Activated T-cell treated with anti-CD3 and anti-CD28 coated beads, Interleukin-2, amount 50 U/mL, for 4 hours (primary cell): ENCODE results near the gene PTPRS. TPM values are rescaled to one million over a fixed set of nuclear protein-coding genes. Genes with fewer than 3 reads are reported as not detected.
"Not testable (repeated sequence)": the region's sequence is repeated elsewhere in the genome, so short reads cannot be mapped to it uniquely, and the experiment has no call there.

Experiments used
- ATAC-seq, 2 donors: fragments of 200-7000 bp; cut with Tn5 transposase; one replicate each; pipeline ENCODE4 v1.10.0; 2021
- DNase-seq: peaks from one replicate; pipeline ENCODE4 v3.0.0-alpha.2; 2020
- H3K27me3 Mint-ChIP-seq: one replicate; pipeline ENCODE4 v1.8.0; 2021; ENCODE audit warnings: low read depth, mixed read lengths
- H3K36me3 Mint-ChIP-seq: one replicate; pipeline ENCODE4 v1.8.0; 2022; ENCODE audit warnings: mixed read lengths; ENCODE audit not compliant: insufficient read depth
- H3K4me1 Mint-ChIP-seq: one replicate; pipeline ENCODE4 v1.8.0; 2021; ENCODE audit warnings: low read depth, mixed read lengths
- H3K4me3 Mint-ChIP-seq: one replicate; pipeline ENCODE4 v1.8.0; 2021; ENCODE audit warnings: mild to moderate bottlenecking, moderate library complexity, mixed read lengths
- H3K9me3 Mint-ChIP-seq: one replicate; pipeline ENCODE4 v1.8.0; 2021; ENCODE audit warnings: mixed read lengths
- total RNA-seq, 3 donors: library from RNA; stranded (reverse); gene quantifications; one replicate each; pipeline ENCODE4 v1.2.1, GENCODE V29; 2021

Gene PTPRS
- total RNA-seq, 3 donors from 2014 or later, result 0.79 to 1.3 (median 0.92) TPM

DNA sequence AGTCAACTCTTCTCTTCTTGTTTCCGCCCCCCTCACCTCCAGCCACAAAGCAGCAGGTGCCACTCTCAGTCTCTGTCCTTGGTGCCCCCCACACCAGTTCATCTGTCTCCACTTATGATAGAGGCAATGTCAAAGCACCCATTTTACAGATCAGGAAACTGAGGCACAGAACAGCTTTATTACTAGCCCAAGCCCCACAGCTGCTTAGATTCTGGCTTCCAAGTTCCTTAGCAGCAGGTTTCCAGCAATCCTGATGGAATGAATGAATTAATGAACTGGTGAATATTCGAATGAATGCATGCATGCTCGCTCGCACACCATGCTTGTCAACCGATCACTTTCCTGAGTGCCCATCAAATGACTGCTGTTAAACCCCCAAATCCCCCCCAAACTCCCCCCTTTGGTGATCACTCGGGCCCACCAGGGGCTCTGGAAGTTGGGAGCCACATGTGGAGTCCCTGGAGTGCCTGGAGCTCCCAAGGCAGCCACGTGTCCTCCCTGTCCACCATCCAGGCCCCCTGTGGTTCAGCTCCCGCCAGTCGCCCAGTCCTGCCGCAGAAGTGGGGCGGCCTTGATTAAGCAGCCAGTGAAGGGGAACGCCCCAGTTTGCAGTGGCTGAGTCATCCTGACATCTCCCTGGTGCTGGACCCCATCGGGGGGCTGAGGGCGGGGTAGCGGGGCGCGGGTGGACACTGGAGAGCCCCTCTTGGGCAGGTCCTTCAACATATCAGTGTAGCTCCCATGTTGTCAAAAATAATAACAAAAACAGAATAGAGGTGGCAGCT is 6.8 kb downstream of the PTPRS start:
- peaks cover 60% of the 10 kb centered on the region for H3K27me3 Mint-ChIP-seq
- H3K36me3 Mint-ChIP-seq, result no peaks in the 10 kb centered on the region
- no peaks in the 10 kb centered on the region for H3K9me3 Mint-ChIP-seq
- H3K4me1 Mint-ChIP-seq, result peaks cover 12% of the 10 kb centered on the region
- H3K4me3 Mint-ChIP-seq, result no peak overlapping the region
- no peak for DNase-seq
- ATAC-seq, result no peak

DNA sequence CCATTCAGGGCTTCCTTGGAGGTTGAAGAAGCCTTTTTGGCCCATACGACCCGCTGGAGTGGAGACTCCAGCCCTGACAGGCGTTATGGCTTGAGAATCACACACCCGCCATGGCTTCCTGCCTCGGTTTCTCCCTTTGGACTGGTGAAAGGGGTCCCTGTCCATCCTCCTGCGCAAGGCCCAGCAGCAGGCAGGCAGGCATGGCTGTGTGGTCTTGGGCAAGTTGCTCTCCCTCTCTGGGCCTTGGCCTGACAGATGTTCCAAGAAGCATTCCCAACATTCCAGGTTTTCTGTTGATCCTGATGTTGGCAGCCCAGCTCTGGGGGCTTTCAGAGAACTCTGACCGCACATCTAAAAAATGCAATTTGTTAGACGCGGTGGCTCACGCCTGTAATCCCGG is 8.1 kb downstream of the PTPRS start:
- H3K36me3 Mint-ChIP-seq, result no peaks in the 10 kb centered on the region
- H3K27me3 Mint-ChIP-seq, result peaks cover 54% of the 10 kb centered on the region
- H3K9me3 Mint-ChIP-seq, result no peaks in the 10 kb centered on the region
- DNase-seq (no peak), ATAC-seq (no peak)
- no peak overlapping the region for H3K4me3 Mint-ChIP-seq
- peaks cover 11% of the 10 kb centered on the region for H3K4me1 Mint-ChIP-seq

DNA sequence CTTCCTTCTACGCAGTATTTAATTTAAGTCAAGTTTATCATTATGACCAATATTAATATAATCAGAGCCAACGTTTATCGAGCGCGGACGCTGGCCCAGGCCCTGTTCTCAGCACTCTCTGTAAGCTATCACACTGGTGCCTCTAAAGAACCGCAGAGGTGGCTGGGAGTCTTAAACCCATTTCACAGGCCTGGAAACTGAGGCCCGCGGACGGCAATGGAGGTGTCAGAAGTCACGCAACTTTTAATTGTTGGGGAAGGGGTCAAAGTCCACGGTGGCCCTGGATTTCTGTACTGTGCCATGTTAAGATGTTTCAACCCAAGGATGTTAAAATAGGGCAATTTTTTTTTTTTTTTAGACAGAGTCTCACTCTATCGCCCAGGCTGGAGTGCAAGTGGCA is 8.8 kb downstream of the PTPRS start:
- ATAC-seq, result no peak
- DNase-seq, result no peak
- H3K4me3 Mint-ChIP-seq, result no peak overlapping the region
- no peaks in the 10 kb centered on the region for H3K36me3 Mint-ChIP-seq
- no peaks in the 10 kb centered on the region for H3K9me3 Mint-ChIP-seq
- H3K4me1 Mint-ChIP-seq, result peaks cover 11% of the 10 kb centered on the region
- peaks cover 48% of the 10 kb centered on the region for H3K27me3 Mint-ChIP-seq

DNA sequence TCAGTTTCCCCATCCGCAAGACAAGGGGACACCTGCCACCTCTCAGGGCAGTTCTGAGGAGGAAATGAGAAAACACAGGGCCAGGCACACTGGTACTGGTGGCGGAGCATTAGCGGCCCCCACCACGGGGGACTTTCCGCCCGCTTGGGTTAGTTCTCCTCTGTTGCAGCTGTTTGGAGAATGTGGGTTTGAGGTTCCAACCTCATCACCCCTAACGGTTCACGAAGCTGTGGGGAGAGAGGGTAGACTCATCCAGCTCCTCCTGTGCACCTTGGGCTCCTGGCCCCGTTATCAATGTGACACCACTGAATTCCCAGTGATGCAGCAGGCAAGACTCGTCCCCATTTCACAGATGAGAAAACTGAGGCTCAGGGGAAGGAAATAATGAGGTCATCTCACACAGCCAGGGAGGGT is 10.3 kb downstream of the PTPRS start:
- Mint-ChIP-seq H3K36me3 (no peaks in the 10 kb centered on the region), H3K27me3 (peaks cover 39% of the 10 kb centered on the region), H3K4me3 (no peak overlapping the region), H3K4me1 (peaks cover 2% of the 10 kb centered on the region), H3K9me3 (no peaks in the 10 kb centered on the region)
- ATAC-seq, result no peak
- DNase-seq, result no peak

DNA sequence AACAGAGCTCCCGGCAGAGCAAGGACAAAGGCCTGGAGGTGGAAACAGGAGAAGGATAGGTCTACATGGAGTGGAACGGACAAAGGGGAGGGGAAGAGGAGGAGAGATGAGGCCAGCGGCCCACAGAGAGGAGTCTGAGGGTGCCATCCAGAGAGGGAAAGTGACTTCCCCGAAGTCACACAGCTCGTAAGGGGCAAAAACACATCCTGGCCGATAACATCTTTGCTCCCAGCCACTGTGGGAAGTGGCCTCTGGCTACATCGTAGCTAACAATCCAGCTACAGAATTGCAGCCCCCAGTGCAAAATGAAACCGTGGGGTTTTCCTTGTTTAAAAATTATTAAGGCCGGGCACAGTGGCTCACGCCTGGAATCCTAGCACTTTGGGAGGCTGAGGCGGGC is 11.5 kb downstream of the PTPRS start:
- Mint-ChIP-seq H3K4me1 (no peaks in the 10 kb centered on the region), H3K4me3 (no peak overlapping the region), H3K36me3 (no peaks in the 10 kb centered on the region), H3K9me3 (no peaks in the 10 kb centered on the region), H3K27me3 (peaks cover 31% of the 10 kb centered on the region)
- DNase-seq, result no peak
- no peak for ATAC-seq

DNA sequence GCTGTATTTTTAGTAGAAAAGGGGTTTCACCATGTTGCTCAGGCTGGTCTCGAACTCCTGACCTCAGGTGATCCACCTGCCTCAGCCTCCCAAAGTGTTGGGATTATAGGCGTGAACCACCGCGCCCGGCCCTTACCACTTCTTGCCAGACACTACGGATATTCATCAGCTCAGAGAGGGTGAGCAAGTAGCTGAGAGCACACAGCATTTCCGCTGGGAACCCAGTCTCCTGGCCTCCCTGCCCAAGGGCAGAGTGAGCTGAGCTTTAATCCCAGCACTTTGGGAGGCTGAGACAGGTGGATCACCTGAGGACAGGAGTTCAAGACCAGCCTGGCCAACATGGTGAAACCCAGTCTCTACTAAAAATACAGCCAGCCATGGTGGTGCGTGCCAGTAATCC is 12.2 kb downstream of the PTPRS start:
- not testable (repeated sequence) for H3K36me3 Mint-ChIP-seq, H3K4me3 Mint-ChIP-seq, DNase-seq, H3K4me1 Mint-ChIP-seq, ATAC-seq, H3K9me3 Mint-ChIP-seq
- H3K27me3 Mint-ChIP-seq, result peaks cover 28% of the 10 kb centered on the region

DNA sequence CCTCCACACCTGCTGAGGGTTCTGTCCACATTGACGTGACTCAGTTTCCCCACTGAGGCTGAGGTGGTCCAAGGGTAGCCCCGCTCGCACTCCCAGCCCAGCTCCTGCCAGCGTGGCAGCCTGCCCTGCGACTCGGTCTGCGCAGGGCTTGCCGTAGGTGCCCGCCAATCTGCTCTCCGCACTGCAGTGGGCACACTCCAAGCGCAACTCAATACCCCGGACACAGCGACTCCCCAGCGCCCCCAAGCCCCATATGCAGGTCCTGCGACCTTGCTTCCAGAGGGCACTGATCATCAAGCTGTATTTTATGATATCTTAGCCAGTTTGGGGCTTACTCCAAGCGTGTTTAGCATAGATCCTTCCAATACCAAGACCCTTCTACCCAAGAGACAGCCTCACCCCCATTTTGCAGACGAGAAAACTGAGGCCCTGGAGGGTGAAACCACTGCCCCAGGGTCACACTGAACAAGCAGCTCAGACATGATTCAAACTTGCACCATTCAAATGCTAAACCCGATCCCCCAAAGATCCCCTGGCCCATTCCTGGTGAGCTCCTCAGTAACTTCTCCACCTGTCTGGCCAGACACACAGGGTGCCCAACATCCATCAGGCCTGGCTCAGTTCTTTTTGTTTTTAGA is 13.5 kb downstream of the PTPRS start:
- H3K27me3 Mint-ChIP-seq, result peaks cover 34% of the 10 kb centered on the region

DNA sequence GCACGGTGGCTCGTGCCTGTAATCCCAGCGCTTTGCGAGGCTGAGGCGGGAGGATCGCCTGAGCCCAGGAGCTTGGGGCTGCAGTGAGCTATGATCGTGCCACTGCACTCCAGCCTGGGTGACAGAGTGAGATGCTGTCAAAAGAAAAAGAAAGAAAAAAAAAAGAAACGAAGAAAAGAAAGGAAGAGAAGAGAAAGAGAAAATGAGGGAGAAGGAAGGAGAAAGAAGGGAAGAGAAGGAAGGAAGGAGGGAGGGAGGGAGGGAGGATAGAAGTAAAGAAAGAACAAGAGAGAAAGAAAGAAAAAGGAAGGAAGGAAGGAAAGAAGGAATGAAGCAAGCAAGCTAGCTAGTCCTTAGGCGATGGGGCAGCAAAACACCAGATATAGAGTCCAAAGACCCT is 14.1 kb downstream of the PTPRS start:
- Mint-ChIP-seq H3K36me3 (no peaks in the 10 kb centered on the region), H3K9me3 (no peaks in the 10 kb centered on the region)

More for the DNA sequence above, 13.5 kb downstream of the PTPRS start:
- ATAC-seq (no peak), DNase-seq (no peak)
- no peaks in the 10 kb centered on the region for H3K4me1 Mint-ChIP-seq
- H3K4me3 Mint-ChIP-seq, result no peak overlapping the region
- H3K36me3 Mint-ChIP-seq, result no peaks in the 10 kb centered on the region
- H3K9me3 Mint-ChIP-seq, result no peaks in the 10 kb centered on the region

DNA sequence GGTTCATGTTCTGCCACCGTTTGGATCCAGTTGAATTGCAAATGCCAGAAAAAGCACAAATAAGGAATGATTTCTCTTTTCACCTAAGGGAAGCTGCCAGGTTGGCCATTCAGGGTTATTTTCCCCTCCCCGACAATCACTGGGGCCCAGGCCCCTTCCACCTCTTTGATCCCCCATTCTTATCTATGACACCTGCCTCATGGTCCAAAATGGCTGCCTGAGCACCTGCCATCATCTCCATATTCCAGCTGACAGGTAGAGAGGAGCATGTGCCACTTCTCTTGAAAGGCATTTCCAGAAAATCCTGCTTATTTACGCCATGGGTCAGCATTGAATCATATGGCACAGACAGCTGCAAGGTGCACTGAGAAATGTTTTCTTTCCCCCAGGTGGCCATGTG is 15.7 kb downstream of the PTPRS start:
- Mint-ChIP-seq H3K27me3 (peaks cover 37% of the 10 kb centered on the region), H3K36me3 (no peaks in the 10 kb centered on the region), H3K4me3 (no peak overlapping the region), H3K9me3 (no peaks in the 10 kb centered on the region), H3K4me1 (no peaks in the 10 kb centered on the region)
- no peak for DNase-seq
- no peak for ATAC-seq

More for the DNA sequence above, 14.1 kb downstream of the PTPRS start:
- Mint-ChIP-seq H3K4me3 (no peak overlapping the region), H3K4me1 (no peaks in the 10 kb centered on the region), H3K27me3 (peaks cover 37% of the 10 kb centered on the region)
- DNase-seq, result no peak
- no peak for ATAC-seq

DNA sequence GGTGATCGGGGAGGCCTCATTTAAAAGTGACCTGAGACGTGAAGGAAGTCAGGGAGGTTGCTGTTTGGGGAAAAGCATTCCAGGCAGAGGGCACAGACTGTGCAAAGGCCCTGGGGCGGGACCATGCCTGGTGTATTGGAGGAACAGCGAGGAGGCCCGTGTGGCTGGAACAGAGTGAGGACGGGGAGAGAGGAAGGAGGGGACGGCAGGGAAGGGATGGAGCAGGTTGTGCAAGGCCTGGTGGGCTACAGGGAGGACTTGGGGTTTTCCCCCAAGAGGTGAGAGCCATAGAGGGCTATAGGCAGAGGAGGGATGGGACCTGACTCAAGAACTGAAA is 17.2 kb downstream of the PTPRS start:
- Mint-ChIP-seq H3K27me3 (peaks cover 37% of the 10 kb centered on the region), H3K36me3 (no peaks in the 10 kb centered on the region), H3K9me3 (no peaks in the 10 kb centered on the region), H3K4me3 (no peak overlapping the region), H3K4me1 (no peaks in the 10 kb centered on the region)
- no peak for DNase-seq
- ATAC-seq, result no peak

DNA sequence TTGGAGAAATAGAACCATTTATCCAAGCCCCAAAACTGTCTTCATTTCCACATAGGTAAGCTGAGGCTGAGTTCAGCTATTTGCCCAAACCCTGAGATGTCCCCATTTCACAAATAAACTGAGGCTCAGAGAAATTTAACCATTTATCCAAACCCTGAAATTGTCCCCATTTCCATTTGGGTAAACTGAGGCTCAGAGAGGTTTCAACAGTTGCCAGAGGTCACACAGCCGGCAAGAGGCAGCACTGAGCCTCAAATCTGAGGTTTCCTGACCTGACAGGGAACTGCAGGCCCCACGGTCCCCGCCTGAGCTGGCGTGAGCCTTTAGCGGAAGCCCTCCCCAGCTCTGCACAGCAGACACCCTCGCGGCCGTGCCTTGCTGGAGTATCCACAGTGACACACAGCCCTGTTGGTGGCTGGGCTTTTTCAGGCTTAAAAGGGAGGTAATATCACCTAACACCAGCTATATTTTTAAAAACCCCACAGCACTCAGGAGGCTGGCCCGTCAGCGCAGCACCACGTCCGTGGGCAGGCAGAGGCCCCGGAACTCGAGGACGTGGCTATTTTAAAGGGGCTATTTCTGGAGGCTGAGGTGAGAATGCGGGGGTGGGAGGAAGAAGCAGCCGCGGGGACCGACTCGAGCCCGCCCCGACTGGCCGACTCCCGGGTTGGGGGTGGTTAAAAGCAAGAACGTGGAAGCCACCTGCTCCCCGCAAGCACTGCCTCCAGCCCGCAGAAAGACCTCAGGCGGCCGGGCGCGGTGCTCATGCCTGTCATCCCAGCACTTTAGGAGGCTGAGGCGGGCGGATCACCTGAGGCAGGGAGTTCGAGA is 18.5 kb downstream of the PTPRS start:
- Mint-ChIP-seq H3K9me3 (no peaks in the 10 kb centered on the region), H3K4me3 (peak overlapping the region; percentile 21)

DNA sequence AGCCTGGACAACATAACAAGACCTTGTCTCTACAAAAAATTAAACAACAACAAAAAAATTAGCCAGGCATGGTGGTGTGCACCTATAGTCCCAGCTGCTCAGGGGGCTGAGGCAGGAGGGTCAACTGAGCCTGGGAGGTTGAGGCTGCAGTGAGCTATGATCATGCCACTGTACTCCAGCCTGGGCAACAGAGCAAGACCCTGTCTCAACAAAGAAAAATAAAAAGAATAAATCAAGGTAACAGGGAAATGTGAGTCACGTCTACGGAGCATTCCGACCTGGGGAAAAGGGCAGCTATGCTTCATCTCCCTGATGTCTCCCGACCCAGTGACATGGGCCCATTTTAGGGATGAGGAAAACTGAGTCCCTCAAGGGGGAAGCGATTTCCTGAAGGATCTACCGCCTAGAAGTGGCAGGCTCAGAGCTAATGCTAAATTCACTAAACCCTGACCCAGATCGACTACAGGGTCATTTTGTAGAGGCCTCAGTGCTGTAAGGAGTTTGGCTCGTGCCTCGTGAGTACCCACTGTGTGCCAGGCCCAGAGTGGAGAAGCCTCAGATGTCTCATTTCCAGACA is 19.5 kb downstream of the PTPRS start:
- ATAC-seq (no peak), DNase-seq (no peak)
- Mint-ChIP-seq H3K4me3 (no peak overlapping the region), H3K27me3 (peaks cover 29% of the 10 kb centered on the region), H3K9me3 (no peaks in the 10 kb centered on the region), H3K36me3 (no peaks in the 10 kb centered on the region), H3K4me1 (no peaks in the 10 kb centered on the region)

More for the DNA sequence above, 18.5 kb downstream of the PTPRS start:
- peak; percentile 43 to 67 for ATAC-seq
- Mint-ChIP-seq H3K36me3 (no peaks in the 10 kb centered on the region), H3K4me1 (no peaks in the 10 kb centered on the region), H3K27me3 (peaks cover 32% of the 10 kb centered on the region)
- no peak for DNase-seq

DNA sequence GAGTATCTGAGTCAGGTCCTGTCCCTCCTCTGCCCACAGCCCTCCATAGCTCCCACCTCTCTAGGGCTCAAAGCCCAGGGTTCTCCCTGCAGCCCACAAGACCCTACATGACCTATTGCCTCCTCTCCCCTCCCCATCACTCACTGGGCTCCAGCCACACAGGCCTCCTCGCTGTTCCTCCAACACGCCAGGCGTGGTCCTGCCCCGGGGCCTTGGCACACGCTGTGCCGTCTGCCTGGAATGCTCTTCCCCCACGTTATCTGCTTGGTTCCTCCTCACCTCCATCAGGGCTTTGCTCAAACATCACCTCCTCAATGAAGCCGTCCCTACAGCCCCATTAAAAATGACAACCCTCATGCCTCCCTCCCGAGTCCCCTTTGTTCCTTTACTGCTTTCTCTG is 21.1 kb downstream of the PTPRS start:
- Mint-ChIP-seq H3K4me1 (no peaks in the 10 kb centered on the region), H3K27me3 (peaks cover 28% of the 10 kb centered on the region), H3K36me3 (no peaks in the 10 kb centered on the region), H3K4me3 (no peak overlapping the region), H3K9me3 (no peaks in the 10 kb centered on the region)
- ATAC-seq (no peak), DNase-seq (no peak)

DNA sequence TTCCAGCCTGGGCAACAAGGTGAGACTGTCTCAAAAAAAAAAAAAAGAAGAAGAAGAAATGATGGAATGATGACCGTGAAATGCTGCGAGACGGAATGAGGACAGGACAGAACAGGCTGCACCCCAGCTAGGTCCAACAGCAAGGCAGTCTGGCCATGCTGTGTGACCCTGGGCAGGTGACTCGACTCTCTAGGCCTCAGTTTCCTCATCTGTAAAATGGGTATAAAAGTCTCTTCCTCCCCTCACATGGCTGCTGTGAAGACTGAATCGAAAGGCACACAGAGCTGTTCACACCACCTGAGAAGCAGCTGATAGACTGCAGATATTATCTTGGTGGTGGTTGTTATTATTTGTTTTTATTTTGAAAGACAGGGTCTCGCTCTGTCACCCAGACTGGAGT is 22.3 kb downstream of the PTPRS start:
- Mint-ChIP-seq H3K9me3 (no peaks in the 10 kb centered on the region), H3K4me1 (no peaks in the 10 kb centered on the region), H3K27me3 (peaks cover 23% of the 10 kb centered on the region), H3K4me3 (no peak overlapping the region), H3K36me3 (no peaks in the 10 kb centered on the region)
- DNase-seq, result no peak
- ATAC-seq, result no peak
